ENCODE results near the gene RNPS1.

RNPS1 gene, protein sequence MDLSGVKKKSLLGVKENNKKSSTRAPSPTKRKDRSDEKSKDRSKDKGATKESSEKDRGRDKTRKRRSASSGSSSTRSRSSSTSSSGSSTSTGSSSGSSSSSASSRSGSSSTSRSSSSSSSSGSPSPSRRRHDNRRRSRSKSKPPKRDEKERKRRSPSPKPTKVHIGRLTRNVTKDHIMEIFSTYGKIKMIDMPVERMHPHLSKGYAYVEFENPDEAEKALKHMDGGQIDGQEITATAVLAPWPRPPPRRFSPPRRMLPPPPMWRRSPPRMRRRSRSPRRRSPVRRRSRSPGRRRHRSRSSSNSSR

DNA sequence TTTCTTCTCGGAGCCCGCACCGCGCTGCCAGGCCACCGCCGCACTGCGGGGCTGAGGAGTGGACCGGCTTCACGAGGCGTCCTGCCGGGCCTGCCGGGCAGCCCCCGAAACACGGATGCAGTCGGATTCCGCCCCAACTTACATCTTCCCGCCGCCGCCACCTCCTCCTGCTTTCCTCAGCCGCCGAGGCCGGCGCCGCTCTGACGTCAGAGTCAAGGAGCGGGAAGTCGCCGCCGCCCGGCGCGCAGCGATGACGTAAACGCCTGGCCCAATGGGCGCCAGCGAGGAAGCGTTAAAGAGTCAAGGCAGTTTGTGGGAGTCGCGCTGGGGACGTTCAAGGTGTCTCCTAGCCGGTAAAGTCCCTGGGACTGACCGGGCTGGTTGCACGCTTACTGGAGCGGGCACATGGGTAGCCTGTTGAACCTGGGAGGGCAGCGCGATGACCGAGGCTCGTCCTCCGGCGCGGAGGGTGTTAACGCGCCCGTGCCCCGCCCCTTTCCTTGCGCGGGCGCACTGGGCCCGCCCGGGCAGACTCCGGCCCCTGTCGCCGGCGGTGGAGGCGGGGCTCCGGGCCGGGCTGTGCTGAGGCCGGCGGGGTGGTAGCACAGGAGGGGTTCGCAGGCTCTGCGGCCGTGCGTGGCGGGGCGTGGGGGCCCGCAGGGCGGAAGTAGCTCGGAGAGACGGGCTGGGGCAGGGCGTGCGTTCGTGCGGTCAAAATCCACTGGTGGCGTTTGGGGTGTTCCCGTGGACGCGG is at the start of gene RNPS1:
Gene RNPS1, minus strand, starts transcription at position 214 of the 754 bp plus-strand sequence. CDS start 3,483 bp downstream, outside the sequence.
- CTCF ChIA-PET, result interaction anchor here (1.0 to 1.3 kb wide), 2 partner anchors 17 to 233 kb away, joined by 3 to 7 read pairs; partner anchors contain the start of gene ECI1
- peak; percentile 100 for DNase-seq (ENCODE audit: extremely low spot score)
- POLR2A ChIA-PET, result interaction anchor here (0.7 to 0.8 kb wide), 2 partner anchors 8 to 113 kb away, joined by 3 to 4 read pairs; partner anchors contain the start of gene TRAF7
- TF ChIP-seq, protein P1, sequence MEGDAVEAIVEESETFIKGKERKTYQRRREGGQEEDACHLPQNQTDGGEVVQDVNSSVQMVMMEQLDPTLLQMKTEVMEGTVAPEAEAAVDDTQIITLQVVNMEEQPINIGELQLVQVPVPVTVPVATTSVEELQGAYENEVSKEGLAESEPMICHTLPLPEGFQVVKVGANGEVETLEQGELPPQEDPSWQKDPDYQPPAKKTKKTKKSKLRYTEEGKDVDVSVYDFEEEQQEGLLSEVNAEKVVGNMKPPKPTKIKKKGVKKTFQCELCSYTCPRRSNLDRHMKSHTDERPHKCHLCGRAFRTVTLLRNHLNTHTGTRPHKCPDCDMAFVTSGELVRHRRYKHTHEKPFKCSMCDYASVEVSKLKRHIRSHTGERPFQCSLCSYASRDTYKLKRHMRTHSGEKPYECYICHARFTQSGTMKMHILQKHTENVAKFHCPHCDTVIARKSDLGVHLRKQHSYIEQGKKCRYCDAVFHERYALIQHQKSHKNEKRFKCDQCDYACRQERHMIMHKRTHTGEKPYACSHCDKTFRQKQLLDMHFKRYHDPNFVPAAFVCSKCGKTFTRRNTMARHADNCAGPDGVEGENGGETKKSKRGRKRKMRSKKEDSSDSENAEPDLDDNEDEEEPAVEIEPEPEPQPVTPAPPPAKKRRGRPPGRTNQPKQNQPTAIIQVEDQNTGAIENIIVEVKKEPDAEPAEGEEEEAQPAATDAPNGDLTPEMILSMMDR (IDR thresholded peaks at IDR 0.05; ENCODE audit: control extremely low read depth, extremely low read depth, low read depth, missing control alignments), result no peak

DNA sequence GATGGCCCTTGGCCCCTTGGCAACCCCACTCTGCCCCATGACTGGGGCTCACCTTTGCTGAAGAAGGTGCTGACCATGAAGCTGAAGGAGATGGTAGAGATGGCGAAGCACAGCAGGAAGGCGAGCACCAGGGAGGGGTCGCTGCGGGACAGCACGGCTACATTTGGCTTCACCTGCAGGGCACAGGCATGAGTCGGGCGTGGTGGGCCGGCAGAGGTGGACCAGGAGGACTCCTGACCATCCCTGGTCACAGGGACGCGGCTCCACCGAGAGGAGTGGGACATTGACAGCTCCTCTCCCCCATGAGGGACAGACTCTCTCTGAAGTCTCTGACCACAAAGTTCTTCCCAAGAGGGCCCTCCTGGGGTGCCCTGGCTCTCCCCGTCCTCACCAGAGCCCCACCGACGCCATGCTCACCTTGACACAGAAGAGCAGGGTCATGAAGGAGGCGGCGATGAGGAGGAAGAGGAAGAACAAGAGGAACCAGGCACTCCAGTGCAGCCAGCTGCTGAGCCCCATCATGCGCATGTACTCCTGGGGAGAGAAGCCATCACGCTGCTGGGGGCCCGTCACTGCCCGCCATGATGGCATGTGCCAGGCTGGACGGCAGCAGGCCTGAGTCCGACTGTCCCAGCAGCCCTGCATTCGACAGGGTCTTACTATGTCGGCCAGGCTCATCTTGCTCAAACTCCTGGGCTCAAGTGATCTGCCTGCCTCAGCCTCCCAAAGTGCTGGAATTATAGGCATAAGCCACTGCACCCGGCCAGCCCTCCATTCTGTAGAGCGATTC is 49.5 kb upstream of the RNPS1 start:
- POLR2A ChIA-PET, result interaction anchor here (0.6 kb wide), 1 partner anchor 124 kb away, joined by 3 read pairs; no protein-coding TSS in a partner anchor
- no peak for DNase-seq (ENCODE audit: extremely low spot score)
- CTCF ChIA-PET, result interaction anchor here (1.6 to 1.9 kb wide), 2 partner anchors 20 to 23 kb away, joined by 3 to 5 read pairs; partner anchors contain the start of gene ABCA3
- TF ChIP-seq, protein P1 (IDR thresholded peaks at IDR 0.05; ENCODE audit: control extremely low read depth, extremely low read depth, low read depth, missing control alignments), result no peak

DNA sequence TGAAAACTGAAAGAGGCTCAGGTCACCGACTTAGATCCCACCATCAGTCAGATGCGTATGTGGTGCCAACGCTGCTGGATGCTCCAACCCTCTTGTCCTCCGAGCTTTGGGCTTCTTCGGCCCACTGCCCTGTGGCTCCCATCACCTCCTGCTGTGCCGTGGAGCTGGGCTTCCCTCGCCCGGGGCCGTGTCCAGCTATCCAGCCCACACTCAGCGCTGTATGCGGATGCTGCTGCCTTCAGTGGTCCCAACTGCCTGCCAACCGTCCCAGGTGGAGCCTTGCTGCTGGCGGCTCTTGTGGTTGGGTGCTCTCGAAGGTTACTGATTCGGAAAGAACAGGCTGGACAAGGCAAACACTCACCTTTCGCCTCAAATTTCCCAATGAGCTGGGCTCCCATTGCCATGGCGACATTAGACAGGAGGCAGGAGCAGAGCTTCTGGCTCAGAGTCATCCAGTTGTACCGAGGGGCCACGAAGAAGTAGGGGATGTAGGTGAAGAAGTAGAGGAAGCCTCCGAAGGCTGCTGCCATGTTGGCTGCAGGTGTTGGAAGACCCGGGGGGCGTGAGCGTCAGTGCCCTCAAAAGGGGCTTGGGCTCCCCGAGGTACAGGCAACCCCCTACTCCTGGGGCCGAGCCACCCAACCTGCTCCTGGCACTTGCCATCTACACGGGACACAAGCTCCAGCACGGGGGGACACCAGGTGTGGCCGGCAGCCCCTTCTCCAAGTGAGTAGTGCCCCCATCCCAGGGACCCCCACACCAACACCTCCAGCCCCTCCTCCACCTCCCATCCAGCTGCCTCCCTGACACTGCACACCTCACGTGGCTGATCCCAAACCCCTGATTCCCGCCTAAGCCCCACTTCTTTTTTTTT is 40.4 kb upstream of the RNPS1 start:
- ChIA-PET POLR2A (no interaction called here), CTCF (no interaction called here)
- TF ChIP-seq, protein P1 (IDR thresholded peaks at IDR 0.05; ENCODE audit: control extremely low read depth, extremely low read depth, low read depth, missing control alignments), result no peak
- no peak for DNase-seq (ENCODE audit: extremely low spot score)

DNA sequence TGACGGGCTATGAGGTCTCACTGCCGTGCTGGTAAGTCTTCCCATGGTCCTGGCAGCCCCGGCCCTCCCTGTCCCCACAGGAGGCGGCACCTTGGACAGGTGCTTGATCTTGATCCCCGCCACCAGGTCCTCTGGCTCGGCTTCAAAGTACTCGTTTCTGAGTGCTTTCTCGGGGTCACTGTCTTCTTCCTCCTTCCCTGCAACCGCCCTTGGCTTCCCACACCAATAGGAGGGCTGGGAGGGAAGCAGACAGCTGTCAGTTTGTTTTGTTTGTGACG is 31.9 kb upstream of the RNPS1 start:
- TF ChIP-seq, protein P1 (IDR thresholded peaks at IDR 0.05; ENCODE audit: control extremely low read depth, extremely low read depth, low read depth, missing control alignments), result no peak
- DNase-seq (ENCODE audit: extremely low spot score), result no peak
- CTCF ChIA-PET, result no interaction called here
- POLR2A ChIA-PET, result no interaction called here

DNA sequence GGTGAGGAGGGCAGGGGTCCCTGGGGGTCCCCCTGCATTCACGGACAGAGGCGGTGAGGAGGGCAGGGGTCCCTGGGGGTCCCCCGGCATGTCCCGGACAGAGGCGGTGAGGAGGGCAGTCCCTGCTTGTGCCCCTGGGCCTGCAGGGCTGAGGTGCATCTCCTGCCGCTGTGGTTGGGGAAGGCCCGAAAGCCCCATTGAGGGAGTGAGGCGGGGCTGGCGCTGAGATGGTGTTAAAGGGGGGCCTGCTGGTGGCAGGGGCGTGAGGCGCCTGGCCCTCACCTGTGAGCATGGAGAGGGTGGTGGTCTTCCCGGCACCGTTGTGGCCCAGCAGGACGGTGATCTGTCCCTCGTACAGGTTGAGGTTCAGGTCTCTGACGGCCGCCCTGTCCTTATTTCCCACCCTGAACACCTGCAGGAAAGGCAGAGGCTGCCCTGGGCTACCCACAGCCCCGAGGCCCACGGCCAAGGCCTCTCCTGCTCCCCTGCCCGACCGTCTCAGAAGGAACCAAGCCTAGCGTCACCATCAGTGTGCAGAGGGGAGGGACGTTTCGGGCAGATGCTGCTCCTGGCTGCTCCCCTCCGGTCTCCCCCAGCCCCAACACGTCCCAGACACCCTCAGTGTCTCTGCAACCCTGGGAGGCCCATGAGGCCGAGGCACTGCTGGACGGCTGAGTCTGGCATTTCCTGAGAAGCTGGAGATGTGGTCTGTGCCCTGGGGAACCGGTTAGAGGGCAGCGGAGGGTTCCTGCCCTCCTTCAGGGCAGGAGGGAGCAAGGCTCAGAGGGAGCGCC is 31.4 kb upstream of the RNPS1 start:
- no peak for DNase-seq (ENCODE audit: extremely low spot score)
- POLR2A ChIA-PET, result no interaction called here
- CTCF ChIA-PET, result interaction anchor here (1.1 to 3.3 kb wide), 3 partner anchors 29 to 202 kb away, joined by 3 to 10 read pairs (median 5); no protein-coding TSS in a partner anchor
- TF ChIP-seq, protein P1 (IDR thresholded peaks at IDR 0.05; ENCODE audit: control extremely low read depth, extremely low read depth, low read depth, missing control alignments), result no peak

Data from GM10248 (cell line).